HepG2 (cell line): Measurements from ENCODE around the gene ZFYVE28. TPM values are rescaled to one million over a fixed set of nuclear protein-coding genes. Genes with fewer than 3 reads are reported as not detected.

Experiments
- ATAC-seq: fragments of 200-7000 bp; cut with Tn5 transposase; 3 replicates; pipeline ENCODE4 v1.9.1; 2020; ENCODE audit warnings: mild to moderate bottlenecking, moderate library complexity
- BruUV-seq: library from RNA; stranded (reverse); fragments of 400-500 nt; replicated peaks from 2 replicates; lab custom pipeline; 2021; lab: Mats Ljungman, UMichigan
- CTCF ChIA-PET: fragments of 300-600 bp; formaldehyde crosslinking; extraction: SDS; loops from one replicate; lab custom pipeline; 2021; ENCODE audit warnings: low total read pairs, inconsistent platforms, low intra/inter-chr PET ratio; lab: Yijun Ruan, JAX
- POLR2A ChIA-PET: fragments of 350-600 bp; sonication (Branson Sonifier 250); formaldehyde crosslinking; loops from one replicate; lab custom pipeline; 2020; ENCODE audit warnings: antibody characterized with exemption, inconsistent platforms; lab: Yijun Ruan, JAX
- DNase-seq: peaks from one replicate; pipeline ENCODE4 v3.0.0-alpha.2; 2015; ENCODE audit warnings: low spot score
- FAIRE-seq: peaks from 3 replicates; lab custom pipeline; 2011; peaks lifted over from hg19 to GRCh38; lab: Jason Lieb, UNC
- H2AFZ ChIP-seq: one replicate; pipeline ENCODE4 v1.6.1; 2011; ENCODE audit warnings: low read length, inconsistent platforms
- H3K27ac ChIP-seq: fragments of 300-600 bp; 3 replicates; pipeline ENCODE4 v1.8.0; 2011; ENCODE audit warnings: mixed run types, mild to moderate bottlenecking, mixed read lengths, low read length, inconsistent platforms; ENCODE audit not compliant: insufficient read depth; ENCODE audit errors: extremely low read length
- H3K27me3 ChIP-seq, 2 experiments: fragments of 200-600 bp in 1 of 2; 2 replicates in 1 of 2; 3 replicates in 1 of 2; pipeline versions ENCODE4 v1.6.0 to v1.8.0; 2011; ENCODE audit warnings: low read length in 2 of 2, mild to moderate bottlenecking in 2 of 2, moderate library complexity in 2 of 2, inconsistent platforms in 1 of 2; ENCODE audit not compliant: insufficient read depth in 2 of 2, control insufficient read depth in 1 of 2
- H3K36me3 ChIP-seq, 2 experiments: fragments of 200-600 bp in 1 of 2; replicated peaks in 1 of 2; 2 replicates in 1 of 2; 3 replicates in 1 of 2; pipeline versions ENCODE4 v1.5.1 to v1.8.0; 2011; ENCODE audit warnings: low read length in 2 of 2, inconsistent platforms in 1 of 2; ENCODE audit not compliant: insufficient read depth in 2 of 2, control insufficient read depth in 1 of 2
- H3K4me1 ChIP-seq: 2 replicates; pipeline ENCODE4 v1.5.1; 2012; ENCODE audit warnings: low read length, inconsistent platforms; ENCODE audit not compliant: insufficient read depth
- H3K4me2 ChIP-seq: 2 replicates; pipeline ENCODE4 v1.6.0; 2011; ENCODE audit warnings: low read depth, low read length, inconsistent platforms
- H3K4me3 ChIP-seq, 3 experiments: fragments of 200-600 bp in 1 of 3; sonication (generic), shearing (Covaris generic) in 1 of 3; replicated peaks in 1 of 3; 2 replicates each; pipeline ENCODE4 v1.5.1; 2011 to 2016; ENCODE audit warnings: low read length in 3 of 3, inconsistent platforms in 2 of 3, low read depth in 2 of 3, mild to moderate bottlenecking in 2 of 3, control low read depth in 1 of 3, mixed read lengths in 1 of 3; ENCODE audit not compliant: insufficient read depth in 1 of 3
- H3K79me2 ChIP-seq: one replicate; pipeline ENCODE4 v1.6.1; 2011; ENCODE audit warnings: low read length, inconsistent platforms; ENCODE audit not compliant: insufficient read depth
- H3K9ac ChIP-seq: 2 replicates; pipeline ENCODE4 v1.6.0; 2011; ENCODE audit warnings: mild to moderate bottlenecking, low read depth, low read length, inconsistent platforms; ENCODE audit not compliant: insufficient read depth
- H3K9me3 ChIP-seq: 2 replicates; pipeline ENCODE4 v1.5.1; 2012; ENCODE audit warnings: mild to moderate bottlenecking, low read length
- H4K20me1 ChIP-seq: 2 replicates; pipeline ENCODE4 v1.6.0; 2011; ENCODE audit warnings: inconsistent platforms, mild to moderate bottlenecking, low read length, moderate library complexity; ENCODE audit not compliant: insufficient read depth
- ATF7-NPFF ChIP-seq: sonication (generic); formaldehyde crosslinking; IDR thresholded peaks from 2 replicates; pipeline ENCODE4 v1.8.1; 2023; ENCODE audit warnings: mild to moderate bottlenecking, low read depth, missing genetic modification reagents, moderate library complexity
- CBFB ChIP-seq: sonication (generic); formaldehyde crosslinking; IDR thresholded peaks from 2 replicates; pipeline ENCODE4 v1.4.0; 2020; ENCODE audit warnings: missing genetic modification reagents
- MTA3 ChIP-seq: sonication (generic); formaldehyde crosslinking; IDR thresholded peaks from 2 replicates; pipeline ENCODE4 v1.4.0; 2020; ENCODE audit warnings: missing genetic modification reagents
- PHF20 ChIP-seq: sonication (generic); formaldehyde crosslinking; IDR thresholded peaks from 2 replicates; pipeline ENCODE4 v1.5.0; 2020; ENCODE audit warnings: mild to moderate bottlenecking, missing genetic modification reagents
- PITX1 ChIP-seq: sonication (generic); formaldehyde crosslinking; IDR thresholded peaks from 2 replicates; pipeline ENCODE4 v1.5.1; 2020; ENCODE audit warnings: mild to moderate bottlenecking, missing genetic modification reagents
- RBFOX2 ChIP-seq: fragments of 200-400 bp; formaldehyde crosslinking; IDR thresholded peaks from 2 replicates; pipeline ENCODE4 v1.6.1; 2017; ENCODE audit warnings: low read depth, mild to moderate bottlenecking, low read length
- SMARCC2 ChIP-seq: fragments of 450-650 bp; IDR thresholded peaks from 2 replicates; pipeline ENCODE4 v1.6.1; 2017; ENCODE audit warnings: antibody characterized with exemption, mild to moderate bottlenecking
- SRY ChIP-seq: sonication (generic); formaldehyde crosslinking; IDR thresholded peaks from 2 replicates; pipeline ENCODE4 v1.8.0; 2022; ENCODE audit warnings: mild to moderate bottlenecking, missing genetic modification reagents
- TSC22D2 ChIP-seq: sonication (generic); formaldehyde crosslinking; IDR thresholded peaks from 2 replicates; pipeline ENCODE4 v1.5.1; 2020; ENCODE audit warnings: missing genetic modification reagents, mild to moderate bottlenecking, borderline replicate concordance
- YEATS4 ChIP-seq: sonication (generic); formaldehyde crosslinking; IDR thresholded peaks from 2 replicates; pipeline ENCODE4 v1.4.0; 2020; ENCODE audit warnings: missing genetic modification reagents, borderline replicate concordance
- ZBTB8A ChIP-seq: sonication (generic); formaldehyde crosslinking; IDR thresholded peaks from 2 replicates; pipeline ENCODE4 v1.4.0; 2020; ENCODE audit warnings: mild to moderate bottlenecking, low read depth, missing genetic modification reagents, borderline replicate concordance
- ZFP90 ChIP-seq: sonication (generic); formaldehyde crosslinking; IDR thresholded peaks from 2 replicates; pipeline ENCODE4 v1.8.0; 2022; ENCODE audit warnings: missing genetic modification reagents, mild to moderate bottlenecking, inconsistent platforms, borderline replicate concordance
- ZNF34 ChIP-seq: sonication (generic); formaldehyde crosslinking; IDR thresholded peaks from 2 replicates; pipeline ENCODE4 v1.4.0; 2020; ENCODE audit warnings: mild to moderate bottlenecking, missing genetic modification reagents, borderline replicate concordance
- ZNF598 ChIP-seq: sonication (generic); formaldehyde crosslinking; IDR thresholded peaks from 2 replicates; pipeline ENCODE4 v1.5.1; 2020; ENCODE audit warnings: mild to moderate bottlenecking, missing genetic modification reagents, borderline replicate concordance
- ZNF652 ChIP-seq: IDR thresholded peaks from 2 replicates; pipeline ENCODE4 v1.6.1; 2016; ENCODE audit warnings: low read depth, borderline replicate concordance
- WGBS: methylation state at CpG from one replicate; pipeline ENCODE4 v1.1.6; 2017; ENCODE audit warnings: low lambda C conversion rate; 5-methylcytosine and 5-hydroxymethylcytosine counted together
- in situ Hi-C: cut with HindIII; loops from 2 replicates; pipeline ENCODE4 v1.10.0; 2017; ENCODE audit warnings: low pct_unique_long_range_greater_than_20kb; ENCODE audit not compliant: extremely low pct_ligation_motif_present
- intact Hi-C: fragments of 100-400 bp; cut with micrococcal nuclease; formaldehyde crosslinking; loops from one replicate; pipeline ENCODE4 v1.10.0; 2022; ENCODE audit not compliant: unreplicated experiment
- polyA plus RNA-seq, 8 experiments: library from polyadenylated mRNA; depleted of rRNA in 3 of 8; stranded (reverse) in 7 of 8; unstranded in 1 of 8; fragments of >200 nt; fragmentation: Illumina TruSeq in 4 of 8; extraction: Trizol in 4 of 8; gene quantifications; 2 replicates each; pipeline versions ENCODE4 v1.2.1 to v1.2.3, GENCODE V29; 2011 to 2016; ENCODE audit warnings: low read depth in 4 of 8, missing spikeins in 1 of 8, mixed read lengths in 1 of 8; ENCODE audit not compliant: insufficient read depth in 1 of 8
- total RNA-seq, 5 experiments: library from RNA; depleted of rRNA; stranded (reverse); fragments of >200 nt; fragmentation: Illumina TruSeq; extraction: Trizol; gene quantifications; 2 replicates each; pipeline ENCODE4 v1.2.3, GENCODE V29; 2016; ENCODE audit warnings: low read depth in 1 of 5
- TF ChIP-seq, protein P1 (sequence below): sonication (generic); formaldehyde crosslinking; IDR thresholded peaks from 2 replicates; pipeline ENCODE4 v1.4.0; 2020; ENCODE audit warnings: missing genetic modification reagents

The ZFYVE28 gene
- total and polyA plus RNA-seq, 2 of the 13 experiments (the other 11 are each of a cell fraction or from before 2014, with no cell fraction given): 0.12 to 0.22 TPM

DNA sequence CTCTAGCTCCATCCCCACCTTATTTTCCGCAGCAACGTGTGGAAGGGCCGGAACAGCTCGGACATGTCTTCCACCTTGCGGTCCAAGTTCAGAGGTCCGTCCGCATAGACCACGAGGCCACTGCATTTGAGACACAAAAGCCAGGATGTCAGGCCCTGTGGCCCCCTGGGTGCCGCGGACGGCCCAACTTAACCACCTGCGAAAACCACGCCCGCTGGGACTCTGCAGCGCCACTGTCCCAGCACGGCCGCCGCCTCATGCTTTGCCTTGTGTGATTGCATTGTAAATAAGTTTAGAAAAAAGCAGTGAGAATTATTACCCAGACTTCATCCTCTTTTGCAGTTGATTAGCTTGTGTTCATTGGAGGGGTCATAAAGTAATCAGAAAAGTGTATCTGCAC is 98.3 kb downstream of the ZFYVE28 start (continued):
- TF ChIP-seq ATF7-NPFF (CRISPR knock-in tag) (no peak), ZNF652 (CRISPR knock-in tag) (no peak)

DNA sequence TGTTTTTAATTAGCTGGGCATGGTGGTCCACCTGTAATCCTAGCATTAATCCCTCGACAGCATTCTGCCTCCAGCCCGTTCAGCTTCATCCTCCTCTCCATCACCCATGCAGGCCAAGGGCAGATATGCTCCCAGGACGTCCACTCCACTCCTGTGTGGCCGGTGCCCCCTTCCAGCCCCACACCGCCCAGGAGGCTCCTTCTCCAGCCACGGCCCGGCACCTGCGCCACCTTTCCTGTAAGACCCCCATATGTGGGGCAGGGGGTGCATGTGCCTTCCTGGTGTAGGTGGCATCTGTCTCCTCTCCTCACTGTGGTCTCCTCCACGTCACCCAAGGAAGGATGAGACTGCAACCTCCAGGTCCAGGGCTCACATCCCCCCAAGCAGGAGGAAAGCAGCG is 99.6 kb downstream of the ZFYVE28 start:
- in situ Hi-C loops: no loop called here
- H3K9me3 ChIP-seq: no peaks in the 10 kb centered on the region
- no peak overlapping the region for H3K4me2 ChIP-seq
- ChIA-PET POLR2A (no interaction called here), CTCF (no interaction called here)
- no peak overlapping the region for H2AFZ ChIP-seq
- DNase-seq: no peak
- 44% methylated on average over 8 of the region's 10 CpGs for WGBS
- H3K79me2 ChIP-seq: no peaks in the 10 kb centered on the region
- H3K9ac ChIP-seq: no peak overlapping the region
- no peaks in the 10 kb centered on the region for H3K36me3 ChIP-seq
- no peak overlapping the region for H3K27ac ChIP-seq
- no peaks in the 10 kb centered on the region for H3K4me1 ChIP-seq
- no TSS peak for BruUV-seq
- H3K4me3 ChIP-seq: no peak overlapping the region
- no peak for ATAC-seq
- TF ChIP-seq PHF20 (CRISPR knock-in tag) (no peak), ZNF598 (CRISPR knock-in tag) (no peak), YEATS4 (CRISPR knock-in tag) (no peak), ZNF34 (no peak), TSC22D2 (CRISPR knock-in tag) (no peak), CBFB (CRISPR knock-in tag) (no peak)
- H4K20me1 ChIP-seq: no peaks in the 10 kb centered on the region
- peaks cover 5 to 31% of the 10 kb centered on the region in 2 experiments; a peak in 4 of 5 replicates for H3K27me3 ChIP-seq
- intact Hi-C loops: no loop called here
- no peak for FAIRE-seq

DNA sequence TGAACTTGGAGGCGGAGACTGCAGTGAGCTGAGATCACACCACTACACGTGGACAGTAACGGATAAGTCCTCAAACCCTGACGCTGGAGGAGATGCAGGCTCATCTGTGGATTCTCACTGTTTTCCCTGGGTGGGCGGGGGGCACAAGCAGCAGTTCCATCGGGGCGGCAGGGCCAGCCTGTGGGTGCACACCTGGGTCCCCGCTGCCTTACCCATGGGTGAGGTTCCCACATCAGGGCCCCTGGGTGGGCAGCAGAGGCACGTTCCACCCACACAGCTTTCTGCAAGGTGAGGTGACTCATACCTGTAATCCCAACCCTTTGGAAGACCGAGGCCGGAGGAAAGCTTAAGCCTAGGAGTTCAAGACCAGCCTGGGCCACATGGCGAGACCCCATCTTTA is 100.0 kb downstream of the ZFYVE28 start:
- peaks cover 5 to 31% of the 10 kb centered on the region in 2 experiments; a peak in 4 of 5 replicates for H3K27me3 ChIP-seq
- POLR2A ChIA-PET: no interaction called here
- H3K79me2 ChIP-seq: no peaks in the 10 kb centered on the region
- no peak for FAIRE-seq
- H3K27ac ChIP-seq: no peak overlapping the region
- intact Hi-C loops (no loop called here), in situ Hi-C loops (no loop called here)
- no peak overlapping the region for H2AFZ ChIP-seq
- no peak for ATAC-seq
- no peaks in the 10 kb centered on the region for H3K4me1 ChIP-seq
- no peak overlapping the region for H3K9ac ChIP-seq
- no peak overlapping the region for H3K4me2 ChIP-seq
- CTCF ChIA-PET: no interaction called here
- H3K9me3 ChIP-seq: no peaks in the 10 kb centered on the region
- DNase-seq: no peak
- WGBS: 69% methylated on average over 11 of the region's 12 CpGs
- no peak overlapping the region for H3K4me3 ChIP-seq
- H3K36me3 ChIP-seq: no peaks in the 10 kb centered on the region
- no peaks in the 10 kb centered on the region for H4K20me1 ChIP-seq
- no TSS peak for BruUV-seq
- TF ChIP-seq SRY (no peak), PITX1 (CRISPR knock-in tag) (no peak), ZBTB8A (CRISPR knock-in tag) (no peak), MTA3 (CRISPR knock-in tag) (no peak), RBFOX2 (no peak), ZFP90 (no peak), SMARCC2 (no peak)
- TF ChIP-seq, protein P1, sequence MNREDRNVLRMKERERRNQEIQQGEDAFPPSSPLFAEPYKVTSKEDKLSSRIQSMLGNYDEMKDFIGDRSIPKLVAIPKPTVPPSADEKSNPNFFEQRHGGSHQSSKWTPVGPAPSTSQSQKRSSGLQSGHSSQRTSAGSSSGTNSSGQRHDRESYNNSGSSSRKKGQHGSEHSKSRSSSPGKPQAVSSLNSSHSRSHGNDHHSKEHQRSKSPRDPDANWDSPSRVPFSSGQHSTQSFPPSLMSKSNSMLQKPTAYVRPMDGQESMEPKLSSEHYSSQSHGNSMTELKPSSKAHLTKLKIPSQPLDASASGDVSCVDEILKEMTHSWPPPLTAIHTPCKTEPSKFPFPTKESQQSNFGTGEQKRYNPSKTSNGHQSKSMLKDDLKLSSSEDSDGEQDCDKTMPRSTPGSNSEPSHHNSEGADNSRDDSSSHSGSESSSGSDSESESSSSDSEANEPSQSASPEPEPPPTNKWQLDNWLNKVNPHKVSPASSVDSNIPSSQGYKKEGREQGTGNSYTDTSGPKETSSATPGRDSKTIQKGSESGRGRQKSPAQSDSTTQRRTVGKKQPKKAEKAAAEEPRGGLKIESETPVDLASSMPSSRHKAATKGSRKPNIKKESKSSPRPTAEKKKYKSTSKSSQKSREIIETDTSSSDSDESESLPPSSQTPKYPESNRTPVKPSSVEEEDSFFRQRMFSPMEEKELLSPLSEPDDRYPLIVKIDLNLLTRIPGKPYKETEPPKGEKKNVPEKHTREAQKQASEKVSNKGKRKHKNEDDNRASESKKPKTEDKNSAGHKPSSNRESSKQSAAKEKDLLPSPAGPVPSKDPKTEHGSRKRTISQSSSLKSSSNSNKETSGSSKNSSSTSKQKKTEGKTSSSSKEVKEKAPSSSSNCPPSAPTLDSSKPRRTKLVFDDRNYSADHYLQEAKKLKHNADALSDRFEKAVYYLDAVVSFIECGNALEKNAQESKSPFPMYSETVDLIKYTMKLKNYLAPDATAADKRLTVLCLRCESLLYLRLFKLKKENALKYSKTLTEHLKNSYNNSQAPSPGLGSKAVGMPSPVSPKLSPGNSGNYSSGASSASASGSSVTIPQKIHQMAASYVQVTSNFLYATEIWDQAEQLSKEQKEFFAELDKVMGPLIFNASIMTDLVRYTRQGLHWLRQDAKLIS (CRISPR knock-in tag): no peak
